Activated gamma-delta T cell (primary cell): ENCODE data around the gene JMY.
A peak's percentile ranks its signal among the peaks of the same experiment; 100 is the strongest.

Experiments
- DNase-seq: peaks from one replicate; lab custom pipeline; 2025; lab: John Stamatoyannopoulos, UW
- total RNA-seq, 2 donors: gene quantifications; one replicate each; lab custom pipeline; 2026; lab: John Stamatoyannopoulos, UW

Gene JMY
- 90.9 to 106 reads per million in 2 donors for total RNA-seq

- peak; percentile 77 for DNase-seq
Observed at GRCh38 chr5:79235634-79236361, at the start of gene JMY. Gene JMY (plus strand): TSS chr5:79236131. CDS start chr5:79236651, 520 bp downstream.

GRCh38 chr5:79186455-79186854 is 49.5 kb upstream of the JMY start:
- DNase-seq, result no peak

GRCh38 chr5:79189439-79190234 is 46.3 kb upstream of the JMY start:
- no peak for DNase-seq

- no peak for DNase-seq
Observed at GRCh38 chr5:79190235-79190529, 45.7 kb upstream of the JMY start.

GRCh38 chr5:79191457-79191856 is 44.5 kb upstream of the JMY start:
- DNase-seq, result no peak

GRCh38 chr5:79193643-79194042 is 42.3 kb upstream of the JMY start:
- DNase-seq, result no peak

- no peak for DNase-seq
Observed at GRCh38 chr5:79200573-79201183, 35.3 kb upstream of the JMY start.

GRCh38 chr5:79201206-79201605 is 34.7 kb upstream of the JMY start:
- DNase-seq, result no peak

GRCh38 chr5:79202076-79202475 is 33.9 kb upstream of the JMY start:
- DNase-seq, result no peak

- no peak for DNase-seq
Observed at GRCh38 chr5:79205965-79206364, 30.0 kb upstream of the JMY start.

GRCh38 chr5:79206541-79206940 is 29.4 kb upstream of the JMY start:
- no peak for DNase-seq

- no peak for DNase-seq
Observed at GRCh38 chr5:79209505-79209904, 26.4 kb upstream of the JMY start.

- DNase-seq, result no peak
Observed at GRCh38 chr5:79224286-79224984, 11.5 kb upstream of the JMY start.

GRCh38 chr5:79225026-79225425 is 10.9 kb upstream of the JMY start:
- no peak for DNase-seq

GRCh38 chr5:79225441-79225840 is 10.5 kb upstream of the JMY start:
- DNase-seq, result no peak

GRCh38 chr5:79227484-79228025 is 8.4 kb upstream of the JMY start:
- no peak for DNase-seq

- DNase-seq, result no peak
Observed at GRCh38 chr5:79229357-79230174, 6.4 kb upstream of the JMY start.

GRCh38 chr5:79235261-79235633 is 684 bp upstream of the JMY start:
- DNase-seq, result no peak

GRCh38 chr5:79236362-79236969 is 535 bp downstream of the JMY start:
- peak; percentile 38 for DNase-seq

GRCh38 chr5:79236970-79237739 is 1.2 kb downstream of the JMY start:
- peak; percentile 13 for DNase-seq
